ENCODE data around the gene ETNK1. TPM values are rescaled to one million over a fixed set of nuclear protein-coding genes. Genes with fewer than 3 reads are reported as not detected.

ETNK1 gene
- total RNA-seq, 1 experiment from 2014 or later, result 124 TPM

DNA sequence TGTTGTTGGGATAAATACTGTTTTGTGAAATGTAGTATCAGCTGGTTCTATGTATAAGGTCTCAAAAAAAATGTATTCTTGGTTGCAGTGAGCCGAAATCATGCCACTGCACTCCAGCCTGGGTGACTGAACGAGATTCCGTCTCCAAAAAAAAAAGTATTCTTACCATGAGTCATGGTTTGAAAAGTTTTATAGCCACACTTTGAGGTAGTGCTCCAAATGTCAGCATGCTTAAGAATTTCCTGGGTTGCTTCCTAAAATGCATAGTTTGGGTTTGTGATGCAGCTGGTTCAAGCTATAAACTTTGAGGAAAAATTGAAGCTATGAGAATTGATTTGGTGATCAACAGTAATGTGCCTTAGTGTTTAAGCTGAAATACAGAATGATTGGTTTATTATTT, 48.0 kb downstream of the ETNK1 start:
- Mint-ChIP-seq H3K27ac (ENCODE audit: unreplicated experiment) (no peak overlapping the region), H3K4me3 (ENCODE audit: low read depth, unreplicated experiment) (no peak overlapping the region), H3K9me3 (ENCODE audit: low read depth, unreplicated experiment) (no peaks in the 10 kb centered on the region), H3K4me1 (ENCODE audit: low read depth, unreplicated experiment) (peaks cover 5% of the 10 kb centered on the region), H3K27me3 (ENCODE audit: unreplicated experiment) (no peaks in the 10 kb centered on the region), H3K36me3 (ENCODE audit: insufficient read depth, unreplicated experiment) (peaks cover 34% of the 10 kb centered on the region)
- intact Hi-C loops (cut with micrococcal nuclease; ENCODE audit: unreplicated experiment), result no loop called here
- TF ChIP-seq, protein P1, sequence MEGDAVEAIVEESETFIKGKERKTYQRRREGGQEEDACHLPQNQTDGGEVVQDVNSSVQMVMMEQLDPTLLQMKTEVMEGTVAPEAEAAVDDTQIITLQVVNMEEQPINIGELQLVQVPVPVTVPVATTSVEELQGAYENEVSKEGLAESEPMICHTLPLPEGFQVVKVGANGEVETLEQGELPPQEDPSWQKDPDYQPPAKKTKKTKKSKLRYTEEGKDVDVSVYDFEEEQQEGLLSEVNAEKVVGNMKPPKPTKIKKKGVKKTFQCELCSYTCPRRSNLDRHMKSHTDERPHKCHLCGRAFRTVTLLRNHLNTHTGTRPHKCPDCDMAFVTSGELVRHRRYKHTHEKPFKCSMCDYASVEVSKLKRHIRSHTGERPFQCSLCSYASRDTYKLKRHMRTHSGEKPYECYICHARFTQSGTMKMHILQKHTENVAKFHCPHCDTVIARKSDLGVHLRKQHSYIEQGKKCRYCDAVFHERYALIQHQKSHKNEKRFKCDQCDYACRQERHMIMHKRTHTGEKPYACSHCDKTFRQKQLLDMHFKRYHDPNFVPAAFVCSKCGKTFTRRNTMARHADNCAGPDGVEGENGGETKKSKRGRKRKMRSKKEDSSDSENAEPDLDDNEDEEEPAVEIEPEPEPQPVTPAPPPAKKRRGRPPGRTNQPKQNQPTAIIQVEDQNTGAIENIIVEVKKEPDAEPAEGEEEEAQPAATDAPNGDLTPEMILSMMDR (IDR thresholded peaks at IDR 0.05; ENCODE audit: unreplicated experiment), result no peak
- BruUV-seq (replicated peaks), result no TSS peak
- CTCF ChIA-PET, result no interaction called here
- DNase-seq, result no peak

DNA sequence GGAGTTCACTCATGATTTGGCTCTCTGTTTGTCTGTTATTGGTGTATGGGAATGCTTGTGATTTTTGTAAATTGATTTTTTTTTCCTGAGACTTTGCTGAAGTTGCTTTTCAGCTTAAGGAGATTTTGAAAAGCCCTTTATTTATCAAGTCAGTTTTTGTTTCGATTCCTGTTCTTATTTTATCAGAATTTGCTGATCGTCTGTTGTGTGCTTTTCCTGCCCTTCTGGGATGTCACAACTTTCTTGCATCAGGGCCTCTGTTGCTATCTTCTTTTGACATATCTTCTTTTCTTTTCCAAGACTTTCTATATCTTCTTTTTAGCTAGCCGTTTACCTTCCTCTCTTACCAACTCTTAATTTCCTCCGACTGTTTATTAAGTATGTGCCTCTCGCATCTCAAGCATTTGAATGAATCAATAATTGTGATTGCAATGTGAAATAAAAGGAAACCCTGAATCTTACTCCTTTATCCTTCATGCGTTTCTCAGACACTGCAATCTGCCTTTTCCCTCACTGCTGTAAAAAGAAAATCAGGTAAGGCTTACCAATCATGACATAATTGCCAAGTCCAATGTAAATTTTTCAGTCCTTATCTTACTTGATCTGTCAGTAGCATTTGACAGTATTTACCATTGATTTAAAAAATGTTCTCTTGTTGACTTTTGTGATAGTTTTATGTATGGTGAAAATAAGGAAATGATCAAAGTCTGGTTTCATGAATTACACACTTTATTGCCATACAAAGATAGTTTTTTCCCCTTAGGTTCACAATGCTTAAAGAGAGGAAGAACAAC, 53.0 kb downstream of the ETNK1 start:
- H3K4me3 Mint-ChIP-seq (ENCODE audit: low read depth, unreplicated experiment), result no peak overlapping the region
- H3K36me3 Mint-ChIP-seq (ENCODE audit: insufficient read depth, unreplicated experiment), result peaks cover 48% of the 10 kb centered on the region
- H3K27me3 Mint-ChIP-seq (ENCODE audit: unreplicated experiment), result no peaks in the 10 kb centered on the region
- peaks cover 12% of the 10 kb centered on the region for H3K4me1 Mint-ChIP-seq (ENCODE audit: low read depth, unreplicated experiment)
- CTCF ChIA-PET, result no interaction called here
- TF ChIP-seq, protein P1 (IDR thresholded peaks at IDR 0.05; ENCODE audit: unreplicated experiment), result no peak
- H3K9me3 Mint-ChIP-seq (ENCODE audit: low read depth, unreplicated experiment), result no peaks in the 10 kb centered on the region
- intact Hi-C loops (cut with micrococcal nuclease; ENCODE audit: unreplicated experiment), result no loop called here
- BruUV-seq (replicated peaks), result no TSS peak
- no peak overlapping the region for H3K27ac Mint-ChIP-seq (ENCODE audit: unreplicated experiment)
- DNase-seq, result no peak

DNA sequence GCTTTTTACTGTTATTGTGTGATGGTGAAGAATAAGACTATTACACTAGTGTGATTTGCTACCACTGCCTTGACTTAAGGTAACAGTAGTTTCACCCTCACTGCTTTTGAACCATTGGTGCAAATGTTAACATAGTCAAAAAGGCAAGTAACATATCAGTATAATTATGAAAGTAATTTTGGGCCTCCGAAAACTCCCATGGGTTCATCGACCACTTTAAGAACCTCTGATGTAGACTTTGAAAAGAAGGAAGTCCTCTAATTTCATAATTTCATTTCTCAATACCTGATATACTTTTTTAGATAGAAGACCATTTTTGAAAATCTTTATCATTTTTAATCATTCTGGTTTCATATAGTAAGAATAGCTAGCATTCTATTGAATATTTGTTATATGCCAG, 57.7 kb downstream of the ETNK1 start:
- BruUV-seq (replicated peaks), result no TSS peak

DNA sequence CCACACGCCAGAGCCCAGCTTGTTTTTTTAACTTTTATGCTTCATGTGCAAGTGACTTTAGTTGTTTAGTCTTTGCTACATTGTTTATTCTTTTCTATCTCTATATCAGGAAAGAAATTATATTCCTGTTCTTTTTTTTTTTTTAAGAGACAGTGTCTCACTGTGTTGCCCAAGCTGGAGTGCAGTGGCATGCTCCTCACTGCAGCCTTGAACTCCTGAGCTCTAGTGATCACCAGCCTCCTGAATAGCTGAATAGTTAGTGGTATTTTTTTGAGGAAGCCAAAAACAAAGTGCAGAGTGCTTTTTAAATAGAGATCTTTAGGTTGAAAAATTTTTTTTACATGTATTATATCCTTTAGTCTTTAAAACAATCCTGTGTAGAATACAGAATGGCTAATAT, 58.2 kb downstream of the ETNK1 start:
- intact Hi-C loops (cut with micrococcal nuclease; ENCODE audit: unreplicated experiment), result no loop called here
- peaks cover 40% of the 10 kb centered on the region for H3K36me3 Mint-ChIP-seq (ENCODE audit: insufficient read depth, unreplicated experiment)
- TF ChIP-seq, protein P1 (IDR thresholded peaks at IDR 0.05; ENCODE audit: unreplicated experiment), result no peak
- H3K27ac Mint-ChIP-seq (ENCODE audit: unreplicated experiment), result no peak overlapping the region
- no TSS peak for BruUV-seq (replicated peaks)
- no peaks in the 10 kb centered on the region for H3K27me3 Mint-ChIP-seq (ENCODE audit: unreplicated experiment)
- H3K9me3 Mint-ChIP-seq (ENCODE audit: low read depth, unreplicated experiment), result no peaks in the 10 kb centered on the region
- DNase-seq, result no peak
- H3K4me1 Mint-ChIP-seq (ENCODE audit: low read depth, unreplicated experiment), result peaks cover 5% of the 10 kb centered on the region
- no peak overlapping the region for H3K4me3 Mint-ChIP-seq (ENCODE audit: low read depth, unreplicated experiment)
- CTCF ChIA-PET, result no interaction called here

More for the DNA sequence above, 57.7 kb downstream of the ETNK1 start:
- CTCF ChIA-PET, result no interaction called here
- H3K27ac Mint-ChIP-seq (ENCODE audit: unreplicated experiment), result no peak overlapping the region
- DNase-seq, result no peak
- H3K4me1 Mint-ChIP-seq (ENCODE audit: low read depth, unreplicated experiment), result peaks cover 10% of the 10 kb centered on the region
- H3K9me3 Mint-ChIP-seq (ENCODE audit: low read depth, unreplicated experiment), result no peaks in the 10 kb centered on the region
- intact Hi-C loops (cut with micrococcal nuclease; ENCODE audit: unreplicated experiment), result no loop called here
- peaks cover 45% of the 10 kb centered on the region for H3K36me3 Mint-ChIP-seq (ENCODE audit: insufficient read depth, unreplicated experiment)
- H3K27me3 Mint-ChIP-seq (ENCODE audit: unreplicated experiment), result no peaks in the 10 kb centered on the region
- TF ChIP-seq, protein P1 (IDR thresholded peaks at IDR 0.05; ENCODE audit: unreplicated experiment), result no peak
- no peak overlapping the region for H3K4me3 Mint-ChIP-seq (ENCODE audit: low read depth, unreplicated experiment)

Data from Calu3 (cell line).